HG02571 (cell line): ENCODE data around the gene UBE2K.
"Not testable (repeated sequence)": the region's sequence is repeated elsewhere in the genome, so short reads cannot be mapped to it uniquely, and the experiment has no call there.

Source experiments
- ATAC-seq: cut with Tn5 transposase; IDR thresholded peaks from one replicate; pipeline ENCODE4 v1.9.1; 2021; ENCODE audit warnings: mild to moderate bottlenecking, moderate library complexity; ENCODE audit not compliant: unreplicated experiment

UBE2K gene

DNA sequence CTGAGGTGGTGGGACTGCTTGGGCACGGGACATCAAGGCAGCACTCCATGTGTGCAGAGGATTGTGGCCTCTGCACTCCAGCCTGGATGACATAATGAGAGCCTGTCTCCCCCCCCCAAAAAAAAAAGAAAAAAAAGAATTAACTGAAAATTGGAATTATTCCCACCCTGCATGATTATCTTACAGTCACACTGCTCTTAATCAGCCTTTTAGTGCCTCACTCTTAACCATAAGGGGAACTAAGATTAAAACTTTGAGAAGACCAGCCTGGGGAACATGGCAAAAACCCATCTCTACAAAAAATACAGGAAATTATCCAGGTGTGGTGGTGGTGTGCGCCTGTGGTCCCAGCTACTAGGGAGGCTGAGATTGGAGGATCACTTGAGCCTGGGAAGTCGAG, 94.6 kb downstream of the UBE2K start:
- no peak for ATAC-seq

DNA sequence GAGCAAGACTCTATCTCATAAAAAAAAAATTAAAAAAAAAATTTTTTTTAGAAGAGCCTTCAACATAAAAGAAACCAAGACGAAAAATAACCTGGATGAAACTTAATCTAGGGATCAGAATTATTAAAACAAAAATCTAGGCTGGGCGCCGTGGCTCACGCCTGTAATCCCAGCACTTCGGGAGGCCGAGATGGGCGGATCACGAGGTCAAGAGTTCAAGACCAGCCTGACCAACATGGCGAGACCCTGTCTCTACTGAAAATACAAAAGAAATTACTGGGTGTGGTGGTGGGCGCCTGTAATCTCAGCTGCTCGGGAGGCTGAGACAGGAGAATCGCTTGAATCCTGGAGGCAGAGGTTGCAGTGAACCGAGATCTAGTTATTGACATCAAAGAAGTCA, 95.0 kb downstream of the UBE2K start:
- ATAC-seq, result not testable (repeated sequence)

DNA sequence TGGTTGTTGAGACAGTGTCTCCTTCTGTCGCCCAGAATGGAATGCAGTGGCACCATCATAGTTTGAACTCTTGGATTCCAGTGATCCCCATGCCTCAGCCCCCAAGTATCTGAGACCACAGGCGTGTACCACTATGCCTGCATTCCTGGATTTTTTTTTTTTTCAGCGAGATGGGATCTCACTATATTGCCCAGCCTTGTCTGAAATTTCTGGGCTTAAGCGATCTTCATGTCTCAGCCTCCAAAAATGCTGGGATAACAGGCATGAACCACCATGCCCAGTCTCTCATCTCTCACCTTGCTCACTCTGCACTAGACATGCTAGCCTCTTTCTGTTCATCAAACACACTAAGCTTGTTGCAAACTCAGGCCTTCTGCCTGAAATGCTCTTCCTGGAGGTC, 104.1 kb downstream of the UBE2K start:
- no peak for ATAC-seq

DNA sequence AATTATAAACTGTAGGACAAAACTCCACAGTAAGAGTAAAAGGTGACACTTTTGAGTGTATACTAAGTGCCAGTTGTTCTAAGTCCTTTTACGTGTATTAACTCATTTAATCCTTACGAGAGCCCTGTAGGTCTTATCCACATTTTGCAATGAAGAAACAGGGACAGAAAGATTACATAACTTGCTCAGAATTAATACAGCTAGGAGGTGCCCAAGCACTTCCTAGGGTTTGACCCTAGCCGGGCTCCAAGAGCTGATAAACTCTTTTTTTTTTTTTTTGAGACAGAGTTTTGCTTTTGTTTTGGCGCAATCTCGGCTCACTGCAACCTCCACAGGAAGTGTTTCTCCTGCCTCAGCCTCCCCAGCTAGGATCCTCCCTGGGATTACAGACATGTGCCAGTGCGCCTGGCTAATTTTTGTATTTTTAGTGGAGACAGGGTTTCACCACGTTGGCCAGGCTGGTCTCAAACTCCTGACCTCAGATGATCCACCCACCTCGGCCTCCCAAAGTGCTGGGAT, 110.4 kb downstream of the UBE2K start:
- no peak for ATAC-seq

DNA sequence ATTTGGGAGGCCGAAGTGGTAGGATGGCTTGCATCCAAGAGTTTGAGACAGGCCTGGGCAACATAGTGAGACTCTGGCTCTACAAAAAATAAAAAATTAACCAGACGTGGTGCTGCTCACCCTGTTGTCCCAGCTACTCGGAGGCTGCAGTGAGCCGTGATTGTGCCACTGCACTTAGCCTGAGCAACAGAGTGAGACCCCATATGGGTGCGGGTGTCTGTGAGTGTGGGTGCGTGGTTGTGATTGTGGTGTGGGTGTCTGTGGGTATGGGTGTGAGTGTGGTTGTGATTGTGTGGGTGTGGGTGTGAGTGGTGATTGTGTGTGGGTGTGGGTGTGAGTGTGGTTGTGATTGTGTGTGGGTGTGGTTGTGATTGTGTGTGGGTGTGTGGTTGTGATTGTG, 114.6 kb downstream of the UBE2K start:
- ATAC-seq, result no peak

DNA sequence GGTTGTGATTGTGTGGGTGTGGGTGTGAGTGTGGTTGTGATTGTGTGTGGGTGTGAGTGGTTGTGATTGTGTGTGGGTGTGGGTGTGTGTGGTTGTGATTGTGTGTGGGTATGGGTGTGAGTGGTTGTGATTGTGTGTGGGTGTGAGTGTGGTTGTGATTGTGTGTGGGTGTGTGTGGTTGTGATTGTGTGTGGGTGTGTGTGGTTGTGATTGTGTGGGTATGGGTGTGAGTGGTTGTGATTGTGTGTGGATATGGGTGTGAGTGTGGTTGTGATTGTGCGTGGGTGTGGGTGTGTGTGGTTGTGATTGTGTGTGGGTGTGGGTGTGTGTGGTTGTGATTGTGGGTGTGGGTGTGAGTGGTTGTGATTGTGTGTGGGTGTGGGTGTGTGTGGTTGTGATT, 115.1 kb downstream of the UBE2K start:
- not testable (repeated sequence) for ATAC-seq

DNA sequence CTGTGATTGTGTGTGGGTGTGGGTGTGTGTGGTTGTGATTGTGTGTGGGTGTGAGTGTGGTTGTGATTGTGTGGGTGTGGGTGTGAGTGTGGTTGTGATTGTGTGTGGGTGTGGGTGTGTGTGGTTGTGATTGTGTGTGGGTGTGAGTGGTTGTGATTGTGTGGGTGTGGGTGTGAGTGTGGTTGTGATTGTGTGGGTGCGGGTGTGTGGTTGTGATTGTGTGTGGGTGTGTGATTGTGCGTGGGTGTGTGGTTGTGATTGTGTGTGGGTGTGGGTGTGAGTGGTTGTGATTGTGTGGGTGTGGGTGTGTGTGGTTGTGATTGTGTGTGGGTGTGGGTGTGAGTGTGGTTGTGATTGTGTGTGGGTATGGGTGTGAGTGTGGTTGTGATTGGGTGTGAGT, 115.8 kb downstream of the UBE2K start:
- ATAC-seq, result not testable (repeated sequence)

DNA sequence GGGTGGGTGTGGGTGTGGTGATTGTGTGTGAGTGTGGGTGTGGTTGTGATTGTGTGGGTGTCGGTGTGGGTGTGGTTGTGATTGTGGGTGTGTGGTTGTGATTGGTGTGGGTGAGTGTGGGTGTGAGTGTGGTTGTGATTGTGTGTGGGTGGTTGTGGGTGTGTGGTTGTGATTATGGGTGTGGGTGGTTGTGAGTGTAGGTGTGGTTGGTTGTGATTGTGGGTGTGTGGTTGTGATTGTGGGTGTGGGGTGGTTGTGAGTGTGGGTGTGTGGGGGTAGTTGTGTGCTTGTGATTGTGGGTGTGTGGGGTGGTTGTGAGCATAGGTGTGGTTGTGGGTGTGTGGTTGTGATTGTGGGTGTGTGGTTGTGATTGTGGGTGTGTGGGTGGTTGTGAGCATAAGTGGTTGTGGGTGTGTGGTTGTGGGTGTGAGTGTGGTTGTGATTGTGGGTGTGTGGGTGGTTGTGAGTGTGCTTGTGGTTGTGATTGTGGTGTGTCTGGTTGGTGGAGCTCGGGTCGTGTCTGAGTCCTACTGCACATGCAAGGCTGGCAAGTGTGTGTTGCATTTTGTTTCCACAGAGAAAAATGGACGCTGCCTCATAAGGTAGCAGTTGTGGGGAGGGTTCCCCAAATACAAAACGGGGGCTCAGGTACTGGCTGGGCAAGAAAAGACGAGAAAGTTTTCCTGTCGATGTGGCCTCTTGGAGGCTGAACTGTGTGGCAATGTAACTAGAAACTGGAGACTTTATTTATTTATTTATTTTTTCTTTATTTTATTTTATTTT, 116.7 kb downstream of the UBE2K start:
- ATAC-seq, result no peak

DNA sequence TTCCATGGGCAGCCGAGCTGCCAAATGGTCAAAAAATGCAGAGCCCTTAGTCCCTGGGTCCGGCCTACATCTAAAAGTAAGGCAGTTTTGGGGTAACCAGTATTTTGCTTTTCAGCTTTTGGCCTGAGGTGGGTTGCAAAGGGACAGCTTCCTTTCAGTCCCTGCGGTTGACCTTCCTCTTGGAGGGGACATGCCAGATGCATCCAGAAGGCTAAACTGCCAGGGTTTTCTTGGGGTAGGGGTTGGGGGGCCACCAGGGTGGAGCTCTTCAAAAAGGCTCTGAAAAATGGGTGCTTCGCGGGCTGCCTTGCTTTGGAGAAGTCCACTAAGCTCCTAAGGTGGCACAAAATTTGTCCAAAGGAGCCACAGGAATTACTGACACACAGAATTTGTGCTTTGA, 120.7 kb downstream of the UBE2K start:
- ATAC-seq, result no peak

DNA sequence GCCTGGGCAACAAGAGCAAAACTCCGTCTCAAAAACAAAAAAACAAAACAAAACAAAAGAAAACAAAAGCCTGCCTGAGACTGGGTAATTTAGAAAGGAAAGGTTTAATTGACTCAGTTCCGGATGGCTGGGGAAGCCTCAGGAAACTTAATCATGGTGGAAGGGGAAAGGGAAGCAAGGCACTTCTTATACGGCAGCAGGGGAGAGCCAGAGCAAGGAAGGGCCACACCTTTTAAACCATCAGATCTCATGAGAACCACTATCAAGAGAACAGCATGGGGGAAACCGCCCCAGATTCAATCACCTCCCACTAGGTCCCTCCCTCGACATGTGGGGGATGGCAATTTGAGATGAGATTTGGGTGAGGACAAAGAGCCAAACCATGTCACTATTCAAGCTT, 122.2 kb downstream of the UBE2K start:
- ATAC-seq, result no peak

DNA sequence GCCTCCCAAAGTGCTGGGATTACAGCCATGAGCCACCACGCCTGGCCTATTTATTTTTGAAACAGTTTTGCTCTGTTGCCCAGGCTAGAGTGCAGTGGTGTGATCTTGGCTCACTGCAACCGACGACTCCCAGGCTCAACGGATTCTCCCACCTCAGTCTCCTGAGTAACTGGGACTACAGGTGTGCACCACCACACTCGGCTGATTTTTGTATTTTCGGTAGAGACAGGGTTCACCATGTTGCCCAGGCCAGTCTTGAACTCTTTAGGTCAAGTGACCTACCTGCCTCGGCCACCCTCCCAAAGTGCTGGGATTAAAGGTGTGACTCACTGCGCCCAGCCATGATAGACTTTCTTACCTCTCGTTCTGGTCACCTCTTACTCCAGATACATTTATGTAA, 124.0 kb downstream of the UBE2K start:
- ATAC-seq, result no peak

DNA sequence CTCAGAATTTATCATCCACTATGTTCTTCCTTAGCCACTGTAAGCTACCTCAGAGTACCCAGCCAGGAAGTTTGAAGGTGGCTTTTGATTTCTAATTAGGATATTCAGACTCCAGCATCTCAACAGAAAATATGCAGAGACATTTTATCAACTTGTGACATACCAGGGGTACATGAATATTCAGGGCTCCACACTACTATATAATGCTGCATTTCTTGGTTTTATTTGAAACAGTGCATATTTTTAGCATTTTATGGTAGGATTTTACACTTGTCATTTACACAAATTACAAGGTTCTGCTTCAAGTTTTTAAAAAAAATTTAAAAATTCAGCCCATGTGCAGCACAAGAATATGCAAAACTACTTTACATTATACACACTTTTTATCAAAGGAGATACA, 124.7 kb downstream of the UBE2K start:
- ATAC-seq, result no peak

DNA sequence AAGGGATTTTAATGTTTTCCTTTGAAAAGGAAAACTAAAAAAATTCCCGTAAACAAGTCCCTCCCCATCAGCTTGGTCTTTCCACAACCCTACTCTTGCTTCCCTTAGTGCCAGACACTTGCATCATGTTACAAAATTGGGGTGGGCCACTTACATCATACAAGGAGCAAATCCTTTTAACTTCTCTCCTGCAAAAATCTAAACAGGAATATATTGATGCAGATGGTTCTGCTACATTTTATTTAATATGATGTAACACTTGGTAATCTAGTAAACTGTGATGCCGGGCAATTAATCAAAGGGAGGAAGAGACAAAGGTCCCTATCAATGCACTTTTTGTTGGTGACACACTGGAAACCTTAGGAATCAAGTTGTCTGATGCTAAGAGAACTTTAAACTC, 125.3 kb downstream of the UBE2K start:
- ATAC-seq, result no peak

DNA sequence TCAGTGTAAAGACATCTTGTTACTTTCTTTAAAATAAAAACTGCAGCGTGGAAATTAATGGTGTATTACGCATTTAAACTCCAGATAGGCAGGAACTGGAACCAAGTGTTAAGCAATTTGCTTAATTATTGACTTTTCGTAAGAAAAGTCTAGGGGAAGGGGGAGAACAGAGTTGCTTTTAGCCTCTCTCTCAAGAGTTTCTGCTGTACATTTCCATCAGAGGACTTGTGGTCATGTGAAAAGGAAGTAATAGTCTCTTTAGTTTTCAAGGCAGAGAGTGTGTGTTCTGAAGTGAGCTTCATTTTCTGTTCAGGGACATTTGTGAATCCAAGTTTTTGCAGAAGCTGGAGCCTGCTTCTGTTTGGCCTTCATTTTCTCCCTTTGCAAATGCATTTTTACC, 127.2 kb downstream of the UBE2K start:
- ATAC-seq, result no peak

DNA sequence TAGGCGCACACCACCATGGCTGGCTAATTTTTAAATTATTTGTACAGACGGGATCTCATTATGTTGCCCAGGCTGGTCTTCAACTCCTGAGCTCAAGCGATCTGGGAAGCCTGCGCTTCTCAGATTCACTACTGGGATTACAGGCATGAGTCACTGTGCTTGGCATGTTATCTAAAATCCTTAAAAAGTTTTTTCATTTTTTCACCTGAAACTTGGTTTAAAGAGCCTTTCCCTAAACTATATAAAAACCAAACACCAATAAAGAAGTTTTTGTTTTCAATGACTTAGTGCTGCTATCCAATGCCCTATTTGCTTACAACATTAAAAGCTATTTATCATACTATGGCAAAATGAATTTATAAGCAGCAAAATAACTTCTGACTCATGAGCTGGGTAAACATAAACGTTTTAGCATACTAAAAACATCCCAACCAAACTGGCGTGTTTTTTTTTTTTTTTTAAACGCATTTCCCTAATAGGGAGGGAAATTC, 127.8 kb downstream of the UBE2K start:
- no peak for ATAC-seq
